ENCODE results near the gene BTG3.

- TF ChIP-seq REST (IDR thresholded peaks at IDR 0.05; ENCODE audit: low read depth, low read length) (no peak), MAX (IDR thresholded peaks at IDR 0.05; ENCODE audit: low read depth, low read length) (no peak), CTCF (IDR thresholded peaks at IDR 0.05 in 2 of 3, conservative IDR thresholded peaks at IDR 0.05 in 1 of 3; ENCODE audit: control insufficient read depth in 2 of 3, extremely low read depth in 1 of 3, insufficient read depth in 1 of 3, low read depth in 3 of 3, low read length in 3 of 3) (no peak), POLR2A (IDR thresholded peaks at IDR 0.05; ENCODE audit: low read depth, low read length) (no peak), NFYB (IDR thresholded peaks at IDR 0.05; ENCODE audit: insufficient read depth, low read depth, low read length) (no peak), SUZ12 (IDR thresholded peaks at IDR 0.05; ENCODE audit: unreplicated experiment) (no peak), ZNF24 (IDR thresholded peaks at IDR 0.05) (no peak), ZBED1 (IDR thresholded peaks at IDR 0.05; ENCODE audit: borderline replicate concordance) (no peak)
- TF ChIP-seq, protein P1, sequence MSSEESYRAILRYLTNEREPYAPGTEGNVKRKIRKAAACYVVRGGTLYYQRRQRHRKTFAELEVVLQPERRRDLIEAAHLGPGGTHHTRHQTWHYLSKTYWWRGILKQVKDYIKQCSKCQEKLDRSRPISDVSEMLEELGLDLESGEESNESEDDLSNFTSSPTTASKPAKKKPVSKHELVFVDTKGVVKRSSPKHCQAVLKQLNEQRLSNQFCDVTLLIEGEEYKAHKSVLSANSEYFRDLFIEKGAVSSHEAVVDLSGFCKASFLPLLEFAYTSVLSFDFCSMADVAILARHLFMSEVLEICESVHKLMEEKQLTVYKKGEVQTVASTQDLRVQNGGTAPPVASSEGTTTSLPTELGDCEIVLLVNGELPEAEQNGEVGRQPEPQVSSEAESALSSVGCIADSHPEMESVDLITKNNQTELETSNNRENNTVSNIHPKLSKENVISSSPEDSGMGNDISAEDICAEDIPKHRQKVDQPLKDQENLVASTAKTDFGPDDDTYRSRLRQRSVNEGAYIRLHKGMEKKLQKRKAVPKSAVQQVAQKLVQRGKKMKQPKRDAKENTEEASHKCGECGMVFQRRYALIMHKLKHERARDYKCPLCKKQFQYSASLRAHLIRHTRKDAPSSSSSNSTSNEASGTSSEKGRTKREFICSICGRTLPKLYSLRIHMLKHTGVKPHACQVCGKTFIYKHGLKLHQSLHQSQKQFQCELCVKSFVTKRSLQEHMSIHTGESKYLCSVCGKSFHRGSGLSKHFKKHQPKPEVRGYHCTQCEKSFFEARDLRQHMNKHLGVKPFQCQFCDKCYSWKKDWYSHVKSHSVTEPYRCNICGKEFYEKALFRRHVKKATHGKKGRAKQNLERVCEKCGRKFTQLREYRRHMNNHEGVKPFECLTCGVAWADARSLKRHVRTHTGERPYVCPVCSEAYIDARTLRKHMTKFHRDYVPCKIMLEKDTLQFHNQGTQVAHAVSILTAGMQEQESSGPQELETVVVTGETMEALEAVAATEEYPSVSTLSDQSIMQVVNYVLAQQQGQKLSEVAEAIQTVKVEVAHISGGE (CRISPR knock-in tag; IDR thresholded peaks at IDR 0.05) = no peak
Measured at GRCh38 chr21:17598437-17598836, 14.3 kb downstream of the BTG3 start.

Measured in GM12878 (cell line).